HepG2 (cell line): ENCODE results near the gene RAB11FIP5. TPM values are rescaled to one million over a fixed set of nuclear protein-coding genes. Genes with fewer than 3 reads are reported as not detected.

Experiments used
- AKNA ChIP-seq: sonication (generic); formaldehyde crosslinking; IDR thresholded peaks from 2 replicates; pipeline ENCODE4 v1.4.0; 2020; ENCODE audit warnings: missing genetic modification reagents, borderline replicate concordance
- ELF1 ChIP-seq: sonication (generic); formaldehyde crosslinking; IDR thresholded peaks from 2 replicates; pipeline ENCODE4 v1.4.0; 2020; ENCODE audit warnings: missing genetic modification reagents
- ELF4 ChIP-seq: sonication (generic); formaldehyde crosslinking; IDR thresholded peaks from 2 replicates; pipeline ENCODE4 v1.5.0; 2020; ENCODE audit warnings: missing genetic modification reagents, mild to moderate bottlenecking, moderate library complexity, borderline replicate concordance
- GATAD2A ChIP-seq: IDR thresholded peaks from 2 replicates; pipeline ENCODE4 v1.6.1; 2016
- JUN ChIP-seq: sonication (generic); formaldehyde crosslinking; IDR thresholded peaks from 2 replicates; pipeline ENCODE4 v1.4.0; 2020; ENCODE audit warnings: mild to moderate bottlenecking, missing genetic modification reagents
- KLF13 ChIP-seq: sonication (generic); formaldehyde crosslinking; IDR thresholded peaks from 2 replicates; pipeline ENCODE4 v1.4.0; 2020; ENCODE audit warnings: mild to moderate bottlenecking, missing genetic modification reagents
- MBD4 ChIP-seq: IDR thresholded peaks from 2 replicates; pipeline ENCODE4 v1.6.1; 2012; ENCODE audit warnings: low read length, inconsistent platforms, borderline replicate concordance
- MTF2 ChIP-seq: sonication (generic); formaldehyde crosslinking; IDR thresholded peaks from 2 replicates; pipeline ENCODE4 v1.5.0; 2020; ENCODE audit warnings: missing genetic modification reagents, borderline replicate concordance
- NCOR1 ChIP-seq: fragments of 200-600 bp; sonication (generic); IDR thresholded peaks from 2 replicates; pipeline ENCODE4 v1.7.0; 2017; ENCODE audit warnings: antibody characterized with exemption, low read length, borderline replicate concordance
- NFE2L2 ChIP-seq: fragments of 150-350 bp; IDR thresholded peaks from 2 replicates; pipeline ENCODE4 v1.6.1; 2014; ENCODE audit warnings: low read length
- PHF5A ChIP-seq: IDR thresholded peaks from one replicate; pipeline ENCODE4 v1.6.1; 2018; ENCODE audit warnings: low read depth, missing genetic modification reagents; ENCODE audit not compliant: unreplicated experiment
- RBM39 ChIP-seq: fragments of 200-400 bp; formaldehyde crosslinking; IDR thresholded peaks from one replicate; pipeline ENCODE4 v1.6.1; 2018; ENCODE audit warnings: antibody characterized with exemption, mild to moderate bottlenecking, low read depth, low read length; ENCODE audit not compliant: poor library complexity, severe bottlenecking
- RNF2 ChIP-seq: fragments of 450-650 bp; conservative IDR thresholded peaks from 2 replicates; pipeline ENCODE4 v1.6.1; 2016; ENCODE audit warnings: low read depth
- SRF ChIP-seq: IDR thresholded peaks from 2 replicates; pipeline ENCODE4 v1.6.1; 2011; ENCODE audit warnings: mild to moderate bottlenecking, low read depth, low read length, moderate library complexity
- U2AF2 ChIP-seq: fragments of 200-400 bp; formaldehyde crosslinking; IDR thresholded peaks from 2 replicates; pipeline ENCODE4 v1.6.1; 2017; ENCODE audit warnings: low read depth, mild to moderate bottlenecking, low read length
- WIZ ChIP-seq: sonication (generic); formaldehyde crosslinking; IDR thresholded peaks from 2 replicates; pipeline ENCODE4 v1.5.1; 2020; ENCODE audit warnings: mild to moderate bottlenecking, missing genetic modification reagents
- ZBTB26 ChIP-seq: IDR thresholded peaks from 2 replicates; pipeline ENCODE4 v1.6.1; 2016; ENCODE audit warnings: missing compliant biosample characterization, missing genetic modification reagents, borderline replicate concordance
- ZBTB3 ChIP-seq: sonication (generic); formaldehyde crosslinking; IDR thresholded peaks from 2 replicates; pipeline ENCODE4 v1.4.0; 2020; ENCODE audit warnings: low read depth, mild to moderate bottlenecking, moderate library complexity, missing genetic modification reagents, borderline replicate concordance
- ZBTB43 ChIP-seq: sonication (generic); formaldehyde crosslinking; conservative IDR thresholded peaks from 2 replicates; pipeline ENCODE4 v1.4.0; 2020; ENCODE audit warnings: missing genetic modification reagents
- ZNF20 ChIP-seq: sonication (generic); formaldehyde crosslinking; IDR thresholded peaks from 2 replicates; pipeline ENCODE4 v1.4.0; 2020; ENCODE audit warnings: mild to moderate bottlenecking, moderate library complexity, missing genetic modification reagents
- ZNF224 ChIP-seq: sonication (generic); formaldehyde crosslinking; IDR thresholded peaks from 2 replicates; pipeline ENCODE4 v1.5.0; 2020; ENCODE audit warnings: mild to moderate bottlenecking, missing genetic modification reagents
- ZNF580 ChIP-seq: IDR thresholded peaks from 2 replicates; pipeline ENCODE4 v1.6.1; 2016; ENCODE audit warnings: low read depth, borderline replicate concordance
- ZNF619 ChIP-seq: sonication (generic); formaldehyde crosslinking; IDR thresholded peaks from 2 replicates; pipeline ENCODE4 v1.4.0; 2020; ENCODE audit warnings: mild to moderate bottlenecking, missing genetic modification reagents
- polyA plus RNA-seq, 8 experiments: library from polyadenylated mRNA; depleted of rRNA in 3 of 8; stranded (reverse) in 7 of 8; unstranded in 1 of 8; fragments of >200 nt; fragmentation: Illumina TruSeq in 4 of 8; extraction: Trizol in 4 of 8; gene quantifications; 2 replicates each; pipeline versions ENCODE4 v1.2.1 to v1.2.3, GENCODE V29; 2011 to 2016; ENCODE audit warnings: low read depth in 4 of 8, missing spikeins in 1 of 8, mixed read lengths in 1 of 8; ENCODE audit not compliant: insufficient read depth in 1 of 8
- total RNA-seq, 5 experiments: library from RNA; depleted of rRNA; stranded (reverse); fragments of >200 nt; fragmentation: Illumina TruSeq; extraction: Trizol; gene quantifications; 2 replicates each; pipeline ENCODE4 v1.2.3, GENCODE V29; 2016; ENCODE audit warnings: low read depth in 1 of 5

The RAB11FIP5 gene
- total and polyA plus RNA-seq, 2 of the 13 experiments (the other 11 are each of a cell fraction or from before 2014, with no cell fraction given), result 9.4 to 22.9 TPM

- no peak for TF ChIP-seq ELF1
- TF ChIP-seq RNF2, result peak; percentile 16; the same call in 1 of the 2 replicates
- TF ChIP-seq ZBTB43 (CRISPR knock-in tag), result no peak; the same call in 1 of the 2 replicates
- peak; percentile 54; the same call in 1 of the 2 replicates for TF ChIP-seq NFE2L2
- no peak for TF ChIP-seq ZNF580
- no peak for TF ChIP-seq ZBTB26 (CRISPR knock-in tag)
- 0 out of 2 replicates have a peak, but pooled peaks have one; percentile 77 for TF ChIP-seq WIZ (CRISPR knock-in tag)
- TF ChIP-seq U2AF2, result no peak
- peak; percentile 89; the same call in 1 of the 2 replicates for TF ChIP-seq ZNF224 (CRISPR knock-in tag)
- peak; percentile 41; the same call in 1 of the 2 replicates for TF ChIP-seq SRF
- TF ChIP-seq JUN (CRISPR knock-in tag), result no peak; the same call in 1 of the 2 replicates
- TF ChIP-seq GATAD2A (CRISPR knock-in tag), result 0 out of 2 replicates have a peak, but pooled peaks have one; percentile 12
- TF ChIP-seq PHF5A (CRISPR knock-in tag), result no peak
- TF ChIP-seq KLF13, result no peak
- no peak for TF ChIP-seq ZNF20 (CRISPR knock-in tag)
- 0 out of 2 replicates have a peak, but pooled peaks have one; percentile 44 for TF ChIP-seq ELF4
- no peak for TF ChIP-seq MBD4
- no peak; the same call in 1 of the 2 replicates for TF ChIP-seq ZNF619
- TF ChIP-seq AKNA (CRISPR knock-in tag), result 0 out of 2 replicates have a peak, but pooled peaks have one; percentile 57
- TF ChIP-seq MTF2 (CRISPR knock-in tag), result no peak
- no peak; the same call in 1 of the 2 replicates for TF ChIP-seq ZBTB3 (CRISPR knock-in tag)
- TF ChIP-seq RBM39, result no peak
- TF ChIP-seq NCOR1, result 0 out of 2 replicates have a peak, but pooled peaks have one; percentile 22
Measured at GRCh38 chr2:73070643-73071359, 41.9 kb downstream of the RAB11FIP5 start (continued).
